Testis (tissue), 2 donors: Measurements from ENCODE around the gene HMHB1.

Experiments
- CTCF ChIP-seq, 3 experiments: fragments of 450-650 bp in 2 of 3; fragments of 200-600 bp in 1 of 3; sonication (generic) in 1 of 3; IDR thresholded peaks; one replicate each; pipeline ENCODE4 v1.5.1; 2016 to 2019; ENCODE audit warnings: antibody characterized with exemption in 3 of 3, mild to moderate bottlenecking in 2 of 3, moderate library complexity in 1 of 3
- POLR2A ChIP-seq: fragments of 450-650 bp; IDR thresholded peaks from one replicate; pipeline ENCODE4 v1.6.1; 2017; ENCODE audit warnings: antibody characterized with exemption, mild to moderate bottlenecking, moderate library complexity

GRCh38 chr5:143842920-143843319 is 31.0 kb downstream of the HMHB1 start:
- TF ChIP-seq CTCF (IDR thresholded peaks at IDR 0.05): no peak
- no peak for TF ChIP-seq POLR2A
